ENCODE results near the gene CDK11B.

CDK11B gene

GRCh38 chr1:1602968-1603506, 55.8 kb downstream of the CDK11B start:
- no peak overlapping the region for H3K9ac ChIP-seq (ENCODE audit: low read length)
- H3K27ac ChIP-seq (ENCODE audit: low read depth, low read length), result no peak overlapping the region
- H3K36me3 ChIP-seq (ENCODE audit: insufficient read depth, low read length), result no peaks in the 10 kb centered on the region
- H3K9me3 ChIP-seq (ENCODE audit: low read length), result no peaks in the 10 kb centered on the region
- no peak overlapping the region for H3K4me3 ChIP-seq (ENCODE audit: low read depth in 1 of 2, low read length in 2 of 2)
- H3K4me1 ChIP-seq (ENCODE audit: insufficient read depth, low read length), result no peaks in the 10 kb centered on the region
- peaks cover 7 to 48% of the 10 kb centered on the region in 2 donors for H3K27me3 ChIP-seq (ENCODE audit: control insufficient read depth in 1 of 2, insufficient read depth in 2 of 2, low read length in 2 of 2)

GRCh38 chr1:1602304-1602967, 56.4 kb downstream of the CDK11B start:
- Histone ChIP-seq H3K9me3 (ENCODE audit: low read length) (no peaks in the 10 kb centered on the region), H3K4me3 (ENCODE audit: low read depth in 1 of 2, low read length in 2 of 2) (no peak overlapping the region), H3K27ac (ENCODE audit: low read depth, low read length) (no peak overlapping the region), H3K36me3 (ENCODE audit: insufficient read depth, low read length) (no peaks in the 10 kb centered on the region), H3K27me3 (ENCODE audit: control insufficient read depth in 1 of 2, insufficient read depth in 2 of 2, low read length in 2 of 2) (peaks cover 12 to 54% of the 10 kb centered on the region in 2 donors), H3K9ac (ENCODE audit: low read length) (no peak overlapping the region), H3K4me1 (ENCODE audit: insufficient read depth, low read length) (no peaks in the 10 kb centered on the region)

GRCh38 chr1:1601564-1602303, 57.1 kb downstream of the CDK11B start:
- no peaks in the 10 kb centered on the region for H3K4me1 ChIP-seq (ENCODE audit: insufficient read depth, low read length)
- H3K27ac ChIP-seq (ENCODE audit: low read depth, low read length), result no peak overlapping the region
- H3K27me3 ChIP-seq (ENCODE audit: control insufficient read depth in 1 of 2, insufficient read depth in 2 of 2, low read length in 2 of 2), result peaks cover 14 to 55% of the 10 kb centered on the region in 2 donors
- no peak overlapping the region for H3K4me3 ChIP-seq (ENCODE audit: low read depth in 1 of 2, low read length in 2 of 2)
- no peak overlapping the region for H3K9ac ChIP-seq (ENCODE audit: low read length)
- H3K36me3 ChIP-seq (ENCODE audit: insufficient read depth, low read length), result no peaks in the 10 kb centered on the region
- no peaks in the 10 kb centered on the region for H3K9me3 ChIP-seq (ENCODE audit: low read length)

- Histone ChIP-seq H3K4me3 (ENCODE audit: low read depth in 1 of 2, low read length in 2 of 2) (no peak overlapping the region), H3K36me3 (ENCODE audit: insufficient read depth, low read length) (no peaks in the 10 kb centered on the region), H3K27me3 (ENCODE audit: control insufficient read depth in 1 of 2, insufficient read depth in 2 of 2, low read length in 2 of 2) (peaks cover 18 to 58% of the 10 kb centered on the region in 2 donors), H3K4me1 (ENCODE audit: insufficient read depth, low read length) (no peaks in the 10 kb centered on the region), H3K9ac (ENCODE audit: low read length) (no peak overlapping the region), H3K9me3 (ENCODE audit: low read length) (no peaks in the 10 kb centered on the region), H3K27ac (ENCODE audit: low read depth, low read length) (no peak overlapping the region)
These were observed 57.8 kb downstream of the CDK11B start for GRCh38 chr1:1600861-1601563.

GRCh38 chr1:1599935-1600860, 58.6 kb downstream of the CDK11B start, which contains the start of gene FNDC10:
Gene FNDC10 (minus strand): TSS chr1:1600135. CDS start chr1:1600015, 120 bp downstream.
- Histone ChIP-seq H3K9me3 (ENCODE audit: low read length) (no peaks in the 10 kb centered on the region), H3K9ac (ENCODE audit: low read length) (no peak within 1 kb of the TSS), H3K36me3 (ENCODE audit: insufficient read depth, low read length) (no peaks in the 10 kb centered on the region), H3K27me3 (ENCODE audit: control insufficient read depth in 1 of 2, insufficient read depth in 2 of 2, low read length in 2 of 2) (peaks cover 18 to 58% of the 10 kb centered on the region in 2 donors), H3K4me1 (ENCODE audit: insufficient read depth, low read length) (no peaks in the 10 kb centered on the region), H3K27ac (ENCODE audit: low read depth, low read length) (no peak within 1 kb of the TSS), H3K4me3 (ENCODE audit: low read depth in 1 of 2, low read length in 2 of 2) (no peak within 1 kb of the TSS)

- Histone ChIP-seq H3K27me3 (ENCODE audit: control insufficient read depth in 1 of 2, insufficient read depth in 2 of 2, low read length in 2 of 2) (peaks cover 18 to 55% of the 10 kb centered on the region in 2 donors), H3K36me3 (ENCODE audit: insufficient read depth, low read length) (no peaks in the 10 kb centered on the region), H3K4me1 (ENCODE audit: insufficient read depth, low read length) (no peaks in the 10 kb centered on the region), H3K9me3 (ENCODE audit: low read length) (no peaks in the 10 kb centered on the region), H3K9ac (ENCODE audit: low read length) (no peak overlapping the region), H3K27ac (ENCODE audit: low read depth, low read length) (no peak overlapping the region), H3K4me3 (ENCODE audit: low read depth in 1 of 2, low read length in 2 of 2) (no peak overlapping the region)
These were observed 59.5 kb downstream of the CDK11B start for GRCh38 chr1:1599030-1599934.

GRCh38 chr1:1598720-1599029, 60.1 kb downstream of the CDK11B start:
- no peaks in the 10 kb centered on the region for H3K36me3 ChIP-seq (ENCODE audit: insufficient read depth, low read length)
- H3K4me3 ChIP-seq (ENCODE audit: low read depth in 1 of 2, low read length in 2 of 2), result no peak overlapping the region
- H3K9ac ChIP-seq (ENCODE audit: low read length), result no peak overlapping the region
- H3K9me3 ChIP-seq (ENCODE audit: low read length), result no peaks in the 10 kb centered on the region
- H3K27ac ChIP-seq (ENCODE audit: low read depth, low read length), result no peak overlapping the region
- H3K27me3 ChIP-seq (ENCODE audit: control insufficient read depth in 1 of 2, insufficient read depth in 2 of 2, low read length in 2 of 2), result peaks cover 18 to 50% of the 10 kb centered on the region in 2 donors
- no peaks in the 10 kb centered on the region for H3K4me1 ChIP-seq (ENCODE audit: insufficient read depth, low read length)

GRCh38 chr1:1598051-1598719, 60.6 kb downstream of the CDK11B start:
- H3K9ac ChIP-seq (ENCODE audit: low read length), result no peak overlapping the region
- no peaks in the 10 kb centered on the region for H3K9me3 ChIP-seq (ENCODE audit: low read length)
- no peak overlapping the region for H3K4me3 ChIP-seq (ENCODE audit: low read depth in 1 of 2, low read length in 2 of 2)
- no peaks in the 10 kb centered on the region for H3K4me1 ChIP-seq (ENCODE audit: insufficient read depth, low read length)
- H3K36me3 ChIP-seq (ENCODE audit: insufficient read depth, low read length), result no peaks in the 10 kb centered on the region
- peaks cover 18 to 45% of the 10 kb centered on the region in 2 donors for H3K27me3 ChIP-seq (ENCODE audit: control insufficient read depth in 1 of 2, insufficient read depth in 2 of 2, low read length in 2 of 2)
- no peak overlapping the region for H3K27ac ChIP-seq (ENCODE audit: low read depth, low read length)

GRCh38 chr1:1597275-1597930, 61.4 kb downstream of the CDK11B start:
- H3K9me3 ChIP-seq (ENCODE audit: low read length), result no peaks in the 10 kb centered on the region
- no peak overlapping the region for H3K27ac ChIP-seq (ENCODE audit: low read depth, low read length)
- H3K9ac ChIP-seq (ENCODE audit: low read length), result no peak overlapping the region
- H3K4me3 ChIP-seq (ENCODE audit: low read depth in 1 of 2, low read length in 2 of 2), result no peak overlapping the region
- H3K36me3 ChIP-seq (ENCODE audit: insufficient read depth, low read length), result no peaks in the 10 kb centered on the region
- H3K27me3 ChIP-seq (ENCODE audit: control insufficient read depth in 1 of 2, insufficient read depth in 2 of 2, low read length in 2 of 2), result peaks cover 18 to 45% of the 10 kb centered on the region in 2 donors
- no peaks in the 10 kb centered on the region for H3K4me1 ChIP-seq (ENCODE audit: insufficient read depth, low read length)

Data from muscle layer of colon (tissue), 2 donors.